GM19372 (cell line): ENCODE results near the gene SKAP2.
A peak's percentile ranks its signal among the peaks of the same experiment; 100 is the strongest.

Experiments
- ATAC-seq: cut with Tn5 transposase; IDR thresholded peaks from one replicate; pipeline ENCODE4 v1.9.1; 2021; ENCODE audit warnings: mild to moderate bottlenecking, low read depth, moderate library complexity; ENCODE audit not compliant: unreplicated experiment

Gene SKAP2

DNA sequence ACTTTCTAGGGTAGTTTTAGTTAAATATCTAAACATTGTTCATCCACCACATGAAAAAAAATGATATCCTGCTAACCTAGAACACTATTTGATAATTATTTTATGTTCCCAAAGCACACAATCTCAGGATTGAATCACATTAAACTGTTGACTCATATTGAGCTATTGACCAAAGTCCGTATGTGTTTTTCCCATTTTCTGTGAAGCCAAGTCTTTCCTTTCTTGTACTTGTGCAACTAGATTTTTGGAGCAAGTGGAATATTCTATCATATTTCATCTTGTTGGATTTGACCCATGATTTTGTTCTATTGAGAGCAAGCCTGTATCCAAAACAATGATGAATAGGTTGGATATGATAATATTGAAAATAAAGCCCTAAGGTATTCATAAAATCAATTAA, 164.6 kb downstream of the SKAP2 start:
- no peak for ATAC-seq

DNA sequence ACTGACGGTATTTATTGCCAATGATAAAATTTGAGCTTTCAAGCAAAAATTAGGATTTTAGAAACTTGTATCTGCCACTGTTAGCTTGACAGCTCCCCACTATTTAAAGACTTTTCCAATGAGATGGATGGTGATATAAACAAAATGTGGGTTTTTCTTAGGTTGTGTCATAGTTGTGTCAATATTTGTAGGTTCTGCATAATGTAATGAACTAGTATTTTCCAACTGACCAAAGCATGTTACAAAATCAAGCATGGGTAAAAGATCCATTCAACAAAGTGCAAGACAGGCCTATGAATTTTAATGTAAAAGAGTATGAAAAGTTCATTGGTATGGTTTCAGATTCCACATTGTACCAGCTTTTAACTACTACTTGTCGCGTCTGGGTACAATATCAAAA, 165.6 kb downstream of the SKAP2 start:
- ATAC-seq = no peak

DNA sequence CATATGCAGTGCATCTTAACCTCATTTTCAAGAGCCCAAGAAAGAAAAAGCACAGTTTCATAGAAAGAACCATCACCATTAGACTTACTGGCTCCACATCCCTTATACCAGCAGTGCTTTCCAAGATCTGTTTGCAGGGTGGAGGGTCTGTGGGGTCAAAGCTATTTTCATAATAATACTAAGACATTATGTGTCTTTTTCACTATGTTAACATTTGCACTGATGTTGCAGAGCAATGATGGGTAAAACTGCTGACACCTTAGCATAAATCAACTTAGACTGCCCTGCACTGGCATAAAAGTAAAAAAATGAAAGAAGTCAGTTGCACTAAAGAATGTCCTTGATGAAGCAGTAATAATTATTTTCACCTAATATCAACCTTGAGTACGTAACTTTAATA, 166.2 kb downstream of the SKAP2 start:
- no peak for ATAC-seq

DNA sequence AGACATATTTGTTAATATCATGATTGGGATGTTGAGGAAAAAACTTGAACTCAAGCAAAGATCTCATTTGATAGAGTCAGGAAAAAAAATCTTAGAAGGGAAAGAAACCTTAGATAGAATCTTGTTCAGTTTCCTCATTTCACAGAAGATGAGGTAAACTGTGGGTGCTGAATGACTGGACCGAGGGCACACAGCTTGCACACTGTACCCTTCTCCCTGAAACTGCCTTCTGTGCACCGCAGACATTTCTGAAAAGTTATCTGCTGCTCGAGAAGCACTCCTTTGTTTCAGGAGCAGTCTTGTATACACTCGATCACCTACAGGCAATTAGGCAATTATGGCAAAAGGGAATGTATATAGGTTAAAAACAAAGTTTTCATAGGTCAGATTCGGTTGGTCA, 167.4 kb downstream of the SKAP2 start:
- ATAC-seq = no peak

DNA sequence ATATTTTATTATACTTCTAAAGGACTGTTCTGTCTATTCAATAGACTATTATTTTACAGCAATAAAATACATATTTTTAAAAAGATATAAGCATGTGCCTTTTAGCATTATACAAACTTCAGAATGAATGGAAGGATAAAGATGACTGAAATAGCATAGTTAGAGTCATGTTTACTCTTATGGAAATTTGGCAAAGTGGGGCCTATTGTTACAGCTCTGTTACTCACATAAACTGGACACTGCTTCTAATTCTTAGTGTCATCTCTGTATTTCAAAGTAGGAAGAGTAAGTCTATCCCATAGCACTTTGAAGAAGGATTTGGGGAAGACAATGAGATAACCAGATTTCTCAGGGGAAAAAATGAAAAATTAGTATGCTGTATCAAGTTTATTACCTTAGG, 168.2 kb downstream of the SKAP2 start:
- no peak for ATAC-seq

DNA sequence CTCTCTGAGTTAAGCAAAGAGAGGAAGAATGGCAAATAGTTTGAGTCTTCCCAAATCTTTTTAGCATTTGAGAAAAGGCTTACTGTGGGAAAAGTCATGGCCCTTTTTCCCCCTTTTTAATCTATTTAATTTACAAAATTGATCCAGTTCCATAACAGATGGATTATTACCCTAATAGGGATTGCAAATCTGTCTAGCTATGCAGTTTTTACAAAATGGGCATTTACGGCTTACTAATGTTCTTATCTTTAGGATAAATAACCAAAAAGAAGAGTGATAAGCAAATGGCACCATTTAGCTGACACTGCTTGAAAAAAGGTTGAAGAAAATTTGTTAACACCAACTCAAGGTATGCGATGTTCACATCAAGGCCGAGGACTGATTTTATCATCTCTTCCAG, 169.7 kb downstream of the SKAP2 start:
- no peak for ATAC-seq

DNA sequence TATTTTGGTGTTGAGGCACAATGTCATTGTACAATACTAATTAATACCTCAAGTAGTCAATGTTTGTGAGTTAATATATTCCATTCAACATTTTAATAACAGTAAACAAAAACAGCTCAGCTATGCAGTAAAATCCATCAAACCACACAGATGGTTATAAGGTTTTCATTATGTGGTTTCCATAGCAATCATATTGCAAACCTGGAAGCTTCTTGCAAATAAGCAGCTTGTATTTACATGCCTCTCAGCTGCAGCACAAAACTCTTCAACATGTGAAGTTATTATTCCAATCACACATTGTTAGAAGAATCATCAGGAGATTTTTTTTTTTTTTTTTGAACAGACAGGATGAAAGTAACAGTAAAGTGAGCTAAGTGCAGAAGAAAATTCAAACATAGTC, 170.2 kb downstream of the SKAP2 start:
- ATAC-seq = no peak

DNA sequence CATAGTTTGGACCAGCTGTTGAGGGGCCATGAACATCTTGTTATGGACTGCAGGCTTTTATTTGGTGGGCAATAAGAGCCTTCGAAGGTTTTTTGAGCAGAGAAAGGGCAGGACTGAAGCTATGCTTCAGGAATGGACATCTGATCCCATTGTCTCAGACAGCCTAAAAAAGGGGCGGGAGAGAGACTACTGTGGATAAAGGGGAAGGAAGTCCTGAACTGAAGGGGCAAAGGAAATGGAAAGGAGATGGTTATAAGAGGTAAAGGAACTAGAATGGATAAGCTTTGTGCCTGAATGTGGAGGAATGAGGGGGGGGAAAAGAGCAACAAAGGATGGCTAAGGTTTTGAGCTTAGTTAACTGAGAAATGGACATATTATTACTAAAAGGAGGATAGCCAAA, 172.5 kb downstream of the SKAP2 start:
- no peak for ATAC-seq

DNA sequence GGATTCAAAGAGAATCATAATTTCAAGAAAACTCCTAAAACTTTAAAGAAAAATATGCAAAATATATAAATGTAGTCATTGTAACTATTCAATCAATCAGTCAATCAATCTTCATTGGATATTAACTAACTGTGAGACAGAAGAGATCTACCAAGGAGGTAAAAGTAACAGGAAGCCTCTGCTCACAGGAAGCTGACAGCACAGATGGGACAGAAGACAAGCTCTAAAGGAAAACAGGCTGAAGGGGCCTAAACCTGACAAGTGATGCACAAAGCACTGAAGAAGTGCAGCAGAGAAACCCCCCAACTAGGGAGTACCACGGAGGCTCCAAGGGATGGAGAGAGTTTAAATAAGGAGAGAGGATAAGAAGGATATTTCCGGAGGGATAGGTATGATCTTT, 173.0 kb downstream of the SKAP2 start:
- ATAC-seq = no peak

DNA sequence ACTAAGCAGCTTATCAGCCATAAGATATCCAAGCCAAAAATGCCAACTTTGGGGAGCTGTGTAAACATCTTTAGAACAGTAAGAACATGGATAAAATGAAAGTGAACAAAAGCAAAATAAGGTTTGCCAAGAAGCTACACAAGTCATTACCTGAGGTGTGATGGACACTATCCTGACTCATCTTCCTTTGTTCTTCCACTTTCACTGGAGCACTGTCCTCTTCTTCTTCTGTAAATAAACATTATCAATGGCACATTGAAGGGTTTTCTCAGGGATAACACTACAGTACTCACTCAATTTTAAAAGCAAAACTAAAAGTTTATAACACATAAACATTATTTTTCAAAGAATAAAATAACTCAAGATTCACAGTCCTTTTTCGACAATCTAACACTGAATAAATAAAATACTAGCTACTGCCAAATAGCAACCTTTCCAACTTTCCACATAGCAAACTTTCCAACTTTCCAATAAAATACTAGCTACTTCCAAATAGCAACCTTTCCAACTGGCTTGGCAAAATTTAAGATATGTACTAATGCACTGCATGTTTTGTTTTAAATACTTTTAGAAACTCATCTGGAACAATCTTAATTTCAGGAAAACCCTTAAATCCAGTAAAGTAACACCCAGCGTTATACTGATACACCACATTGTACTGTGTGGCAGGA, 174.1 kb downstream of the SKAP2 start:
- no peak for ATAC-seq

DNA sequence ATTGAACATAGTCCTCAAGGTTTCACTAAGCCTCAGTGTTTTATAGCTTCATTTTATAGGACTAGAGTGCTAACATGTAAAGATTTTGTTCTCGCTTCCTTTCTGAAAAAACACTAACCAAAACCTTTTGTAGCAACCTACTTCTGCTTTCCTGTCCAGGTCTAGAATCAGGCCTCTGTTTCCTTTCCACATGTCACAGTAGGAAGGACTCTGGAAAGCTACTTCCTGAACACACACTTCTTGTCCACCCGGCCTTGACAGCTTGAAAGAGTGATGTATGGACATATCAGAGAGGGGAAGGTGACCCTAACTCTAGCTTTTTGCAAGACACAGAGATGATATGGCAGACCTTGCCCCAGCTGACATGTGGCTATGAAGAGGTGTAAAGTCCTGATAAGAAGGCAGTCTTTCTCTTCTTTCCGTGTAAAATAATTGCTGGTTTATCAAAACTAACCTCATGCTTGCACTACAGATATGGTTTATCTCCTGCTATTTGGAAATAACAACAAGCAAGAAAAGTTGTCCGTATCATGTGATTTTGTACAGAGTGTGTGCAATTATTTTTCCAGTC, 175.4 kb downstream of the SKAP2 start:
- peak; percentile 71 for ATAC-seq

DNA sequence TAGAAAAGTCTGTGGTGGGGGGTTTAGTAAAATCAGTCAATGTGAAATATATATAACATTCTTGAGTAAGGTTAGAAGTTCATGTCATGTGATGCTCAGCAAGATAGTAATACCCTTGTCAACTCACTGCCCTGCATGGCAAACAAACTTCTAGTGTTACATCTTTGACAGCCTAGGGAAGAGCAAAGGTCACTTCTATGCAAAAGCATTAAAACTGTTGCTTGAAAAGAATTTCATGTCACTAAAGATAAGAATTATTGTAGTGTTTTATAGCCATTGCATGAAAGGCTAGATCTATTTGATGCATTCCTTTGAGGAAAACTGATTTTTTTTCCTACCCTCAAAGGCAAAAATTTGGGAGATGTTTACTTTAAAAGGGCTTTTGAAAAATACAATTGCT, 176.0 kb downstream of the SKAP2 start:
- ATAC-seq = no peak

DNA sequence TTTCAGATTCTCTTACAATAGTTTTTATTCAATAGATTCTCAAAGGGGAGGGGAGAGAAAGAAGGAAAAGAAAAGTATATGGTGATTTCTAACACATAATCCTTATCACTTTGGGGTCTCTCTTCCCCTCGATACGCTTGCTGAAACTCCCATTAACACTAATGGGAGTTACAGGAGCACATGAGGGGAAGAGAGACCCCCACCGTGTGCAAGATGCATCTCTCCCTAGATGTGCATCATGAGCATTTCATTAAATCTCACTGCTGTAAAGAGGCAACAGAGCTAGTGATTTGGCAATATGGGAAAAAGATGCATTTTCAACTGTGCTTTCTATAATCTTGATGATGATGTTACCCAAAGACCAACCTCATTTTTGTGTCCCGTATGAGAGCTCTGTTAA, 177.4 kb downstream of the SKAP2 start:
- ATAC-seq = no peak

DNA sequence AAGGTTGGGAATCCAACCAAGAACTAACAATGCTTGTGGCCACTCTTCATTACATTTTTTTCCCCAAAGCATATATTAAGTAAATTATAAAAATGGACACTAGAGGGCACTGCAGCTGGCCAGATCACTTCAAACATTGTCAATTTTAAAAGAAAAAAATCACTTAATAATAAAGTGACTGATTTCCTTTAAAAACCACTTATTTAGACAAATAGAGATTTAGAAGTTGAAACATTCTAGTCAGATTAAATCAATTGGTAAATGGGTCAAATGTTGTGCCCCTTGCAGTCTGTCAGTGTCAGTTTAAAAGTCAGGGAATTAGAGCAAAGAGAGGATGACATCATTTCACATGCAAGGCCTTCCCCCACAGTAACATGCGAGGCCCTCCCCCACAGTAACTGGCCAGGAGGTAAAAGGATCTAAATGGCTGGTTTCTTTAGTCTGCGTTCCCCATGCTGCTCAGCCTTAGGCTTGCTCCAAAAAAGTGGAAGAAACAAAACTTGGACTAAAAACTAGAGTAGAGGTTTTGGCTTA, 177.9 kb downstream of the SKAP2 start:
- ATAC-seq = no peak

DNA sequence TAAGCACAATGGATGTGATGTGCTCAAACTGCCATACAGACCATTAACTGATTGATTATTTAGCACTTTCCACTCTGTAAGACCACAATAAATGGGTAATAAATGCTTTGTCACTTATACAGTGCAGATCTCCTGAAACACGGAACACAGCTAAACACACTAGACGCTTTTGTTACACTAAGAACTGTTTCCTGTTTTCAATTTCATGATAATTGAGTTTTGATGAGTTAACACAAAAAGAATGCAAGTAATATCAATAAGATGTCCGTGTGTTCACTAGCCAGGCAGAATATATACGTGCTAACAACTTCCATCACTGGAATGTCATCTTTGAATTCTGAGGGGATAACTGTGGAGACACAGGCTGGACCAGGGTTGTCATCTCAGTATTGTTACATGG, 178.8 kb downstream of the SKAP2 start:
- ATAC-seq = no peak

DNA sequence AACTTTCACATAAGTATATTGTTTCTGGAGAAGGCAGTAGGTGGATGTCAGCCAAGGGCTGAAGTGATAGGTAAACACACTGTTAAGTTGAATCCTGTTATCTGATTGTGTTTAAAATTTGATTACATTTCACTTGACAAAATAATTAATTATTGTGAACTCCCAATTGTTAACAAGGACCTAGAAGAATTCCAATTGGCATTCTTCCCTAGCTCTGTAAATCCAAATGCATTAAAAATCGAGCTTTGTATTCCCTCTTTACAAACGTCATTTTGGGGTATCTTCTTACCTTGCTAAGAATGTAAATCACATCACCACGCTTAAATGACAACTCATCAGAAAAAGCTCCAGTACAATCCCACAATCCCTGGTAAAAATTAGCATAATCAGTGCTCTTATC, 179.9 kb downstream of the SKAP2 start:
- ATAC-seq = no peak

DNA sequence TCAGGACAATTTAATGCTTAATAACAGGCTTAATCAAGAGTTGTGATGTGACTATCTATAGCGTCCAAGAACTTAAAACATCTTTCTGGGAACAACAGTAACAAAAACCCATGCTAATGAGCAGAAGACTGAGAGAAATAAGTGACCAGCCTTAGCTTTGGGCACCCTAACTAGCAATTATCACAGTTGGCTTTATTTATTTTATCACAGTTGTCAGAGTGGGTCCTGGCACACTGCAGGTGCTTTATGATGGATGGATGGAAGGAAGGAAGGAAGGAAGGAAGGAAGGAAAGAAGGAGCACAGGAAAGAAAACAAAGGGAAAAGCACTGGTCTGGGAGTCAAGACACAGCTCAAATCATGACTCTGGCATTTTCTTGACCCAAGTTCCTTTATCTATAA, 181.1 kb downstream of the SKAP2 start:
- no peak for ATAC-seq

DNA sequence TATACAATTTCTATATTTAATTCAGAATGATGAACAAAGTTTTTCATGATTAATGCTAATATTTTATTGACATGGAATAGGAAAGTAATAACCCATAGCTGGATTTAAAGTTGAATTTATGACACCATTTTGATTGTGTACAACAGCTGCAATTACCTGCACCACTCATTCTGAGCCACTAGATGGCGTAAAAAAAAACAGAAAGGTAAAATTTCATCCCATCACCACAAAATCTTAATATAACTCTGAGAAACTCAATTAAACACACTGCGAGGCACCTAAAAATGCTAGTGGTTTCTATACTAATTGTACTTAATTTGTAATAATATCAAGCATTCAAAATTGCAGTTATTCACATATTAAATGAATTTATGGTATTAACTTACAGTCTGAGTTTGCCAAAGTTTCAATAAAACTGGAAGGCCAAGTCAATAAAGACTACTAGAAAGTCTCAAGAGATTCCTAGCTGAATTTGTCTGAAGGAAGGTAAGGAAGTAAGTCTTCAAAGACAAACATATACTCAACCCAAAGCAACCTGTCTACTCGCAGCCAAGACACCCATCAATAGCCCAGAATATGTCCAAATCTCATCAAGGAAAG, 182.5 kb downstream of the SKAP2 start:
- ATAC-seq = no peak

DNA sequence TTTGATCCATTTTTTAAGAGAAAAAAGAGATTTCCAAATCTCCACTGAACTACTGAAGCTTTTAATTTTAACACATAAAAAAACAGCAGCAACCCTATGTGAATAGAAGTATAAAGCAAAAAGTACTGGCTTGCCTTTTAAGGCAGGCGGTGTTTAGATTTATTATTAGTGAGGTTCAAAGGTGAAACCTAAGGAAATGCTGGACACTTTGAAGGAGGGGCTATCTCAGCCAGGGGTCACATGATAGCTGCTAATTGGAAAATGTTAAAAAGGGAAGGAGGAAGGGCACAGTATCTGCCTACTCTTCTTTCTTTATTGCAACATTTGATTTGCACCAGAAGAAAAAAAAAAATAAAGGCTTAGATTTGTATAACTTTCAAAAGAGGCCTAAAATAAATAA, 183.8 kb downstream of the SKAP2 start:
- ATAC-seq = no peak

DNA sequence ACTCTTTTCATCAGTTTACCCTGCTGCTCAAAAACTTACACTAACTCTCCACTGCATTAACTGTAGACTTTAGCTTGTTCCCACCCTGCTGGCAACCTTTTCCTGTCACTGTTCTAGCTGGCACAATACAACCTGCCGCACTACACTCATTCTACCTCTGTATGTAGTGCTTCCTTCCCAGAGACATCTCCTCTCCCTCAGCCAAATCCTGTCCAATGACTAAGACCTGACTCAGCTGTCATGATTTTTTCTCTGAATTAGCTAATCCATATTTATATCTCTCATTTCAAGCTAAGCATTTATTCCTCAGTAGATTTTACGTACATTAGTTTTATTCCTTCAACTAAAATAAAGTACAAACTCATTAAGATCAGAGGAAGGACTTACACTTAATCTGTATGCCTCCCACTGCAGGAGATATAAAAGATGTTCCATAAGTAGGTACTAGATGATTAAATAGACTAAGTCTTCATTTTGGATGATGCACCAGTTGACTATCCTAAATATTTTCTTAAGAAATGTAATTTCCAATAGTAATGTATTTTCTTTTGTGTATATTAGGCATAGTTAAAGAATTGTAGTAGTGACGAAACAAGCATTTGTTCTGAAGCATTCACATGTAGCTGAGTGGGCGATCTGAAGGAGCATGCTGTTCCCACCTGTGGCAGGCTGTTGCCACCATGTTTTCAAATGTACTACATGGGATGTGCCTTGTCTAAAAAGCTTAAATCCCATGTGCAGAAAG, 189.1 kb downstream of the SKAP2 start:
- no peak for ATAC-seq

DNA sequence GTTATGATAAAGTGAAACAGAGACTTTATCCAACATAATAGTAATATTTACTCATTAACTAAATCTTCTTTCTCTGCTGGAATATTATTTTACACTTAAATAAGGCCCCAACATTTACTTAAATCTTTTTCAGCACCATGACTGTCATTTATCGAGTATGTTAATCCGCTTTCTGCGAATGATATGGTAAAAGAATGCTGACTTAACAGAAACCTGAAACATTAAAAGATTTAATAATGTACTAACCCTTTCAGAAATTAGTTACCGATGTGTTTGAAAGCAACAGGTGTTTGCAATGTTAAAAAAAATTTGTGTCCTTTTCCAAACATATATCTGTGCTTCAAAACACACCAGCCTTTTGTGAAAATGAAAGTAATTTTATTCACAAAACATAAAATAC, 190.5 kb downstream of the SKAP2 start:
- no peak for ATAC-seq
